A673 (cell line): ENCODE results near the gene ZNF24.

Experiments
- EZH2 ChIP-seq: fragments of 200-600 bp; sonication (generic); IDR thresholded peaks from 2 replicates; pipeline ENCODE4 v1.6.1; 2017; ENCODE audit warnings: borderline replicate concordance, low read depth, mild to moderate bottlenecking, mixed read lengths, antibody characterized with exemption, low read length; ENCODE audit not compliant: poor library complexity, severe bottlenecking
- TF ChIP-seq, protein P1 (sequence below): fragments of 300-800, 200-600 bp; sonication (generic); conservative IDR thresholded peaks from 2 replicates; pipeline ENCODE4 v1.5.1; 2017; ENCODE audit warnings: low read depth, mild to moderate bottlenecking, antibody characterized with exemption, low read length, moderate library complexity, mixed read lengths

DNA sequence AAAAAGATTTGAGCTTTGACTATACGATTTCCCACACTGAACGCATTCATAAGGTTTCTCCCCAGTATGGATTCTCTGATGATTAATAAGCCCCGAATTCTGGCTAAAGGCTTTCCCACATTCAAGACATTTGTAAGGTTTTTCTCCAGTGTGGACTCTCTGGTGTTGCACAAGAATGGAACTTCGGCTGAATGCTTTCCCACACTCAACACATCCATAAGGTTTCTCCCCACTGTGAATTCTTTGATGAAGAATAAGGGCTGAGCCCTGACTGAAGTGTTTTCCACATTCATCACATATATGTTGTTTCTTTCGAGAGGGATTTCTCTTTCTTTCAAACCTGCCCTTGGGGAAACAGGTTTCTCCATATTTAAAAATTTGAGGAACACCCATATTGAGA, 6.9 kb downstream of the ZNF24 start:
- TF ChIP-seq, protein P1, sequence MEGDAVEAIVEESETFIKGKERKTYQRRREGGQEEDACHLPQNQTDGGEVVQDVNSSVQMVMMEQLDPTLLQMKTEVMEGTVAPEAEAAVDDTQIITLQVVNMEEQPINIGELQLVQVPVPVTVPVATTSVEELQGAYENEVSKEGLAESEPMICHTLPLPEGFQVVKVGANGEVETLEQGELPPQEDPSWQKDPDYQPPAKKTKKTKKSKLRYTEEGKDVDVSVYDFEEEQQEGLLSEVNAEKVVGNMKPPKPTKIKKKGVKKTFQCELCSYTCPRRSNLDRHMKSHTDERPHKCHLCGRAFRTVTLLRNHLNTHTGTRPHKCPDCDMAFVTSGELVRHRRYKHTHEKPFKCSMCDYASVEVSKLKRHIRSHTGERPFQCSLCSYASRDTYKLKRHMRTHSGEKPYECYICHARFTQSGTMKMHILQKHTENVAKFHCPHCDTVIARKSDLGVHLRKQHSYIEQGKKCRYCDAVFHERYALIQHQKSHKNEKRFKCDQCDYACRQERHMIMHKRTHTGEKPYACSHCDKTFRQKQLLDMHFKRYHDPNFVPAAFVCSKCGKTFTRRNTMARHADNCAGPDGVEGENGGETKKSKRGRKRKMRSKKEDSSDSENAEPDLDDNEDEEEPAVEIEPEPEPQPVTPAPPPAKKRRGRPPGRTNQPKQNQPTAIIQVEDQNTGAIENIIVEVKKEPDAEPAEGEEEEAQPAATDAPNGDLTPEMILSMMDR: no peak
- no peak for TF ChIP-seq EZH2
